DOHH2 (cell line): ENCODE data around the gene FBXL2.

Source experiments
- H3F3A ChIP-seq: fragments of 200-600 bp; sonication (generic), shearing (Covaris generic); 2 replicates; pipeline ENCODE4 v1.6.0; 2016; ENCODE audit warnings: antibody characterized with exemption, mild to moderate bottlenecking; ENCODE audit not compliant: control insufficient read depth, insufficient read depth
- H3K27ac ChIP-seq: fragments of 200-600 bp; sonication (generic); 2 replicates; pipeline ENCODE4 v1.5.1; 2014; ENCODE audit warnings: low read depth, mild to moderate bottlenecking, low read length, moderate library complexity
- H3K27me3 ChIP-seq: fragments of 200-600 bp; sonication (generic); 2 replicates; pipeline ENCODE4 v1.6.1; 2014; ENCODE audit warnings: mild to moderate bottlenecking, low read length, mixed read lengths; ENCODE audit not compliant: control insufficient read depth
- H3K36me3 ChIP-seq: fragments of 200-600 bp; sonication (generic); 2 replicates; pipeline ENCODE4 v1.6.1; 2014; ENCODE audit warnings: mild to moderate bottlenecking, low read length, moderate library complexity, mixed read lengths; ENCODE audit not compliant: control insufficient read depth
- H3K4me1 ChIP-seq: fragments of 200-600 bp; sonication (generic); 2 replicates; pipeline ENCODE4 v1.6.1; 2014; ENCODE audit warnings: mild to moderate bottlenecking, low read length, mixed read lengths; ENCODE audit not compliant: control insufficient read depth
- H3K4me2 ChIP-seq: fragments of 200-600 bp; sonication (generic); 2 replicates; pipeline ENCODE4 v1.6.0; 2014; ENCODE audit warnings: mild to moderate bottlenecking, low read length, moderate library complexity
- H3K4me3 ChIP-seq: fragments of 200-600 bp; sonication (generic); 2 replicates; pipeline ENCODE4 v1.5.1; 2014; ENCODE audit warnings: mild to moderate bottlenecking, low read length, mixed read lengths
- H3K79me2 ChIP-seq: fragments of 200-600 bp; sonication (generic); 2 replicates; pipeline ENCODE4 v1.6.1; 2014; ENCODE audit warnings: mild to moderate bottlenecking, low read length, mixed read lengths; ENCODE audit not compliant: control insufficient read depth
- H3K9me2 ChIP-seq: fragments of 200-600 bp; sonication (generic); replicated peaks from 2 replicates; pipeline ENCODE4 v1.6.1; 2014; ENCODE audit warnings: mild to moderate bottlenecking, low read length, mixed read lengths; ENCODE audit not compliant: control insufficient read depth
- H3K9me3 ChIP-seq: fragments of 200-600 bp; sonication (generic); 2 replicates; pipeline ENCODE4 v1.6.1; 2014; ENCODE audit warnings: antibody characterized with exemption, low read length, mixed read lengths; ENCODE audit not compliant: control insufficient read depth, insufficient read depth
- H4K20me1 ChIP-seq: fragments of 200-600 bp; sonication (generic); 2 replicates; pipeline ENCODE4 v1.6.0; 2014; ENCODE audit warnings: low read depth, mild to moderate bottlenecking, antibody characterized with exemption, low read length, moderate library complexity; ENCODE audit not compliant: control insufficient read depth, insufficient read depth
- CTCF ChIP-seq: fragments of 200-600 bp; sonication (generic); IDR thresholded peaks from one replicate; pipeline ENCODE4 v1.5.1; 2014; ENCODE audit warnings: antibody characterized with exemption, mild to moderate bottlenecking, low read depth, low read length; ENCODE audit not compliant: poor library complexity, severe bottlenecking
- EZH2phosphoT487 ChIP-seq: fragments of 200-600 bp; sonication (generic); IDR thresholded peaks from 2 replicates; pipeline ENCODE4 v1.6.1; 2017; ENCODE audit warnings: borderline replicate concordance, mild to moderate bottlenecking, antibody characterized with exemption, low read length, moderate library complexity, mixed read lengths

The FBXL2 gene

GRCh38 chr3:33318710-33319380, 41.6 kb downstream of the FBXL2 start:
- H3K9me2 ChIP-seq: no peaks in the 10 kb centered on the region
- H4K20me1 ChIP-seq: no peaks in the 10 kb centered on the region
- H3K4me1 ChIP-seq: no peaks in the 10 kb centered on the region
- no peak overlapping the region for H3K4me3 ChIP-seq
- H3F3A ChIP-seq: no peaks in the 10 kb centered on the region
- peaks cover 14% of the 10 kb centered on the region for H3K27me3 ChIP-seq
- no peak overlapping the region for H3K4me2 ChIP-seq
- no peaks in the 10 kb centered on the region for H3K36me3 ChIP-seq
- TF ChIP-seq EZH2phosphoT487: no peak
- TF ChIP-seq CTCF: no peak
- H3K79me2 ChIP-seq: no peaks in the 10 kb centered on the region
- H3K9me3 ChIP-seq: no peaks in the 10 kb centered on the region
- H3K27ac ChIP-seq: no peak overlapping the region

GRCh38 chr3:33322412-33322811, 45.2 kb downstream of the FBXL2 start:
- no peaks in the 10 kb centered on the region for H3K9me2 ChIP-seq
- TF ChIP-seq EZH2phosphoT487: no peak
- no peak for TF ChIP-seq CTCF
- no peak overlapping the region for H3K4me3 ChIP-seq
- H3K27ac ChIP-seq: no peak overlapping the region
- H3K9me3 ChIP-seq: no peaks in the 10 kb centered on the region
- no peaks in the 10 kb centered on the region for H3K36me3 ChIP-seq
- no peaks in the 10 kb centered on the region for H4K20me1 ChIP-seq
- H3F3A ChIP-seq: no peaks in the 10 kb centered on the region
- peaks cover 16% of the 10 kb centered on the region for H3K27me3 ChIP-seq
- no peaks in the 10 kb centered on the region for H3K79me2 ChIP-seq
- H3K4me1 ChIP-seq: no peaks in the 10 kb centered on the region
- no peak overlapping the region for H3K4me2 ChIP-seq

GRCh38 chr3:33331414-33331813, 54.2 kb downstream of the FBXL2 start:
- H3K9me3 ChIP-seq: no peaks in the 10 kb centered on the region
- no peaks in the 10 kb centered on the region for H3K9me2 ChIP-seq
- no peaks in the 10 kb centered on the region for H4K20me1 ChIP-seq
- no peak for TF ChIP-seq CTCF
- TF ChIP-seq EZH2phosphoT487: no peak
- no peaks in the 10 kb centered on the region for H3K79me2 ChIP-seq
- H3K27ac ChIP-seq: no peak overlapping the region
- H3K4me2 ChIP-seq: no peak overlapping the region
- no peaks in the 10 kb centered on the region for H3K4me1 ChIP-seq
- peaks cover 12% of the 10 kb centered on the region; the same call in 1 of the 2 replicates for H3K27me3 ChIP-seq
- H3K36me3 ChIP-seq: no peaks in the 10 kb centered on the region
- H3K4me3 ChIP-seq: no peak overlapping the region
- H3F3A ChIP-seq: no peaks in the 10 kb centered on the region
